Measurements from ENCODE around the gene RC3H2.

RC3H2 gene, protein sequence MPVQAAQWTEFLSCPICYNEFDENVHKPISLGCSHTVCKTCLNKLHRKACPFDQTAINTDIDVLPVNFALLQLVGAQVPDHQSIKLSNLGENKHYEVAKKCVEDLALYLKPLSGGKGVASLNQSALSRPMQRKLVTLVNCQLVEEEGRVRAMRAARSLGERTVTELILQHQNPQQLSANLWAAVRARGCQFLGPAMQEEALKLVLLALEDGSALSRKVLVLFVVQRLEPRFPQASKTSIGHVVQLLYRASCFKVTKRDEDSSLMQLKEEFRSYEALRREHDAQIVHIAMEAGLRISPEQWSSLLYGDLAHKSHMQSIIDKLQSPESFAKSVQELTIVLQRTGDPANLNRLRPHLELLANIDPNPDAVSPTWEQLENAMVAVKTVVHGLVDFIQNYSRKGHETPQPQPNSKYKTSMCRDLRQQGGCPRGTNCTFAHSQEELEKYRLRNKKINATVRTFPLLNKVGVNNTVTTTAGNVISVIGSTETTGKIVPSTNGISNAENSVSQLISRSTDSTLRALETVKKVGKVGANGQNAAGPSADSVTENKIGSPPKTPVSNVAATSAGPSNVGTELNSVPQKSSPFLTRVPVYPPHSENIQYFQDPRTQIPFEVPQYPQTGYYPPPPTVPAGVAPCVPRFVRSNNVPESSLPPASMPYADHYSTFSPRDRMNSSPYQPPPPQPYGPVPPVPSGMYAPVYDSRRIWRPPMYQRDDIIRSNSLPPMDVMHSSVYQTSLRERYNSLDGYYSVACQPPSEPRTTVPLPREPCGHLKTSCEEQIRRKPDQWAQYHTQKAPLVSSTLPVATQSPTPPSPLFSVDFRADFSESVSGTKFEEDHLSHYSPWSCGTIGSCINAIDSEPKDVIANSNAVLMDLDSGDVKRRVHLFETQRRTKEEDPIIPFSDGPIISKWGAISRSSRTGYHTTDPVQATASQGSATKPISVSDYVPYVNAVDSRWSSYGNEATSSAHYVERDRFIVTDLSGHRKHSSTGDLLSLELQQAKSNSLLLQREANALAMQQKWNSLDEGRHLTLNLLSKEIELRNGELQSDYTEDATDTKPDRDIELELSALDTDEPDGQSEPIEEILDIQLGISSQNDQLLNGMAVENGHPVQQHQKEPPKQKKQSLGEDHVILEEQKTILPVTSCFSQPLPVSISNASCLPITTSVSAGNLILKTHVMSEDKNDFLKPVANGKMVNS

DNA sequence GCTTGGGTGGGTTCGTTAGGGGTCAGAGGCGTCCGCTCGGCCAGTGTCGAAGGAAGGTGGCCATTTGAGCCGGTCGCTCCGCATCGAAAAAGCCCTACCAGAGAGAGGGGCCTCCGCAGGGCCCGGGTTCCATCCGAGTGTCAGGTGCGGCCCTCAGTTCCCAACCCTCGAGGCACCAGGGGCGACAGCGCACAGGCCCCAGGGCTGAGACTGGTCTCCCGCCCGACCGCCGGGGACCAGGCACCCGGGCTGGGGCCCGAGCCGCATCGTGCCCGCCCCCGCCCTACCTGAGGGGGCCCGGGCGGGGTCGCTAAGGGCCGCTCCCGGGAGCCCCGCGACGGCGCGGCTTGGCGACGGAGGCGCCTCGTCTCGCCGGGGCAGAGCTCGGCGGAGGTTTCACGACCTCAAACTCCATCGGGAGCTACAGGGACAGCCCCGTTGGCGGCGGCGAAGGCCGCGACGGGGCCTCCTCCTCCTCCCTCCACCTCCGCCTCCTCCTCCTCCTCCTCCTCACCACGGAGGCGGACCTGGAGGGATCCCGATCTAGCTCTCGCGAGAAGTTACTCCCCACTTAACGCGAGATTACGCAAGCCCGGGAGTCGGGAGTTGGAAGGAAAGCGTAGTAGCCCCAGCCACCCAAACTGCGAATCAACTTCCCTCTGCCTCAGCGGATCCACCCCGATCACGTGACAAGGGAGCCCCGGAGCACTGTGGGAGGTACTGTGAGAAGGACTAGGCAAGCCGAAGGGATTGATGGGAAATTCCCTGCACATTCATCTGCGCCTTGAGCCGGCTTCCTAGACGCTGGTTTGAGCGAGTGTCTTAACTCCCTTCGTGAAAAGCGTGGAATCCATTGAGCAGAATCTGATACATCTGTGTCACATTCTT is at the start of gene RC3H2:
TSS of gene RC3H2 (minus strand) at position 537 of the 888 bp plus-strand sequence. CDS start 7,850 bp downstream, outside the sequence.
- intact Hi-C loops (cut with DNase I) = loop anchor here (10.0 kb wide), 3 partner anchors 90 to 810 kb away; partner anchors contain the start of genes CRB2 and TTLL11
- DNase-seq = peak; percentile 98 to 100 (median 100)

DNA sequence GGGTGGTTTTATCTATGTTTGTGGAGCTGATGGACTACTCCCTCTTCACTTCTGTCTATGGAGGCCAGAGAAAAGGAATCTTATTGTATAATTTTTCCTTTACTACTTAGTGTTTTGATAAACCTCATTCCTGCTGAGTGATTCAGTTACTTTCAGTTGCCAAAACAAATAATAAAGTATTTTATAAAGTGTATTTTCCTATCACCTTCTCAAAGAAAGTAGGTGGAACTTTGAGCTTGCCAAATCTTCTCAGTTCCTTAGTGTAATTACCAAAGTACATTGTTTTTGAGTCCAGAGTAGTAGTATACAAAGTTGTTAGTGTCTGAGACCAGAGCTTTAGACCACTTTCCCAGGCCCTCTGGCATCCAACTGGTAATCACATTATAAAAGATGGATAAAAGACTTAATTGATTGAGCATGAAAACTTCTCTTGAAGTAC is 49.1 kb upstream of the RC3H2 start:
- no peak for DNase-seq
- intact Hi-C loops (cut with DNase I) = no loop called here

DNA sequence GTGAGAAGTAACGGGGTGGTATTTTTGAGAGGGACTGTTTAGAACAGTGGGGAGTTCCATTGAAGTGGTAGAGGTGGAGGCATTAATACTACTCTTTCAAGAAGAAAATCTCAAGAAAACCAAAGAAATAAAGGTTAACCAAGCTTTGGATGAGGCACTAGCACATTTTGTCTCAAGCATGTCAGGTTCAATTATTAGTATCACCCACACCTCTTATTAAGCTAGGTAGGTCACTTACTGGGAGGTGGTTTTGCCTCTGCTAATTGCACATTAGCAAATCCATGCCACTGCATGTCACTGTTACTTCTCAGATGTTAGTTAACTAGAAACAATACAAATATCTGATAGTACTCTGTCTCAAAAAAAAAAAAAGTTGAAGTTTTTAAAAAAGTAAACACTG is 45.9 kb upstream of the RC3H2 start:
- no peak for DNase-seq
- intact Hi-C loops (cut with DNase I) = no loop called here

DNA sequence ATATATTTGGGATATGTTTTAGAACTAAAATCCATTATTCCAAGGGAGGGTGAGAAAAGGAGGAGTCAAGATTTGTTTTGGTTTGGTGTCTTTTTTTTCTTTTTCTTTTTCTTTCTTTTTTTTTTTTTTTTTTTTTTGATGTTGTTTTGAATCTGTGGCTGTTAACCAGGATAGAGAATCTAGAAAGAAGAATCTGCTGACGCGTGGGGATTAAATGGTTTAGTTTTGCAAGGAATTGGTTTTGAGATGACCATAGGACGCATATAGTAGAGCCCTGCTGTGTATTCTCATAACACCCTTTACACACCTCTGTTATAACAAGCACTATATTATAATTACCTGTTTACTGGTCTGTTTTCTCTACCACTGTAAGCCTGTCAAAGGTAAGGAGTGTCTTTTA is 45.1 kb upstream of the RC3H2 start:
- intact Hi-C loops (cut with DNase I) = no loop called here

DNA sequence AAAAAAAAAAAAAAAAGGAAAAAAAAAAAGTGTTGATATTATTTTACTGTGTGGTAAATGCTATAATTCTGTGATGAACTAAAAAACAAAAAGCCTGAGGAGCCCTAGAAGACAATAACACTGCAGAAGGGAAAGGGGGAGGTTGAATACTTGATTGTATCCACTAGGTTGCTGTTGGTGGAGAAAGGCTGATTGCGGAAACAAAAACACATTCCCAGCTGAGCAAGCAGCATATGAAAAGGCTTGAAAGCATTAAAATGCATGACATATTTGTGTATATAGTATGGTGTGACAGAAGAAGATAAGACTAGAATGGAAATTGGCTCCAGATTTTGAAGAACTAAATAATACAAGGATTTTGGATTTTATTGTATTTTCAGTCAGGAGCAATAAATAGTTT is 44.5 kb upstream of the RC3H2 start:
- DNase-seq = no peak
- intact Hi-C loops (cut with DNase I) = no loop called here

More for the DNA sequence above, 45.1 kb upstream of the RC3H2 start:
- DNase-seq = no peak

DNA sequence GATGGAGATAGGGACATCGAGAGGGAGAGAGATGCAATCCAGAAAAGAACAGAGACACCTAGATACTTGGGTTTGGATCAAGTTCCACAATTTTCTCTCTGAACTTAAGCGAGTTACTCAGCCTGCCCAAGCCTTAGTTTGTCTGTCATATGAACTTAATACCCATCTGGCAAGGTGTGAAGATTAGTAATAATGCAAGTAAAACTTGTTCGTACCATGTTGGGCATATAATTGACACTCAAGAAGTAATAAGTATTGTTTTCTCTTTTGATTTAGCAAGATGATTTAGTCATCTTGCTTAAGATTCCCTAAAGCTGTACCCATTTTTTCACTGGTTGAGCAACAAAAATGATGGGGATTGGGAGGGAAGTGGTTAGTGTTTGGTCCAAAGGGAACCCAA is 43.2 kb upstream of the RC3H2 start:
- DNase-seq = no peak
- intact Hi-C loops (cut with DNase I) = no loop called here

DNA sequence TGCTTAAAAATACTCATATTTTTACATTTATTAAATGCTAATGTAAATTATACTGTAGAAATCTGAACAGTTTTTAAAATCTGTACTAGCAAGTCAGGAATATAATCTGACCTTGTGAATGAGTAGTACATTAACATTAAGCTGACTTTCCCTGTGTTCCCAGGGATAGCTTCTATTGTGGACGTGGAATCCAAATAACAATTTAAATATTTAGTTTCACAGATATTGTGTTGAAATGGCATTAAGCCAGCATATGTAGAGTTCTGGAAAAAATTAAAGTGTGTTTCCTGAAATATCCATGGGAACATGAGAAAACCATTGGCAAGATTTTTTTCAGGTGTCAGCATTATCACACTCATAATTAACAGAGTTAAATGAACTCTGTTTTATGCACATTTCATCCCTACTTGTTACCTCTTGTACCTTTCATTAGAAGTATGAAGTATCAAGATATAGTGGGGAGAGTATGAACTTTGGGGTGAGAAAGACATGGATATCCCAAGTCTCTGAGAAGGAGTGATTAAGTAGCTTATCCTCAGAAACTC is 41.4 kb upstream of the RC3H2 start:
- intact Hi-C loops (cut with DNase I) = no loop called here
- DNase-seq = no peak

DNA sequence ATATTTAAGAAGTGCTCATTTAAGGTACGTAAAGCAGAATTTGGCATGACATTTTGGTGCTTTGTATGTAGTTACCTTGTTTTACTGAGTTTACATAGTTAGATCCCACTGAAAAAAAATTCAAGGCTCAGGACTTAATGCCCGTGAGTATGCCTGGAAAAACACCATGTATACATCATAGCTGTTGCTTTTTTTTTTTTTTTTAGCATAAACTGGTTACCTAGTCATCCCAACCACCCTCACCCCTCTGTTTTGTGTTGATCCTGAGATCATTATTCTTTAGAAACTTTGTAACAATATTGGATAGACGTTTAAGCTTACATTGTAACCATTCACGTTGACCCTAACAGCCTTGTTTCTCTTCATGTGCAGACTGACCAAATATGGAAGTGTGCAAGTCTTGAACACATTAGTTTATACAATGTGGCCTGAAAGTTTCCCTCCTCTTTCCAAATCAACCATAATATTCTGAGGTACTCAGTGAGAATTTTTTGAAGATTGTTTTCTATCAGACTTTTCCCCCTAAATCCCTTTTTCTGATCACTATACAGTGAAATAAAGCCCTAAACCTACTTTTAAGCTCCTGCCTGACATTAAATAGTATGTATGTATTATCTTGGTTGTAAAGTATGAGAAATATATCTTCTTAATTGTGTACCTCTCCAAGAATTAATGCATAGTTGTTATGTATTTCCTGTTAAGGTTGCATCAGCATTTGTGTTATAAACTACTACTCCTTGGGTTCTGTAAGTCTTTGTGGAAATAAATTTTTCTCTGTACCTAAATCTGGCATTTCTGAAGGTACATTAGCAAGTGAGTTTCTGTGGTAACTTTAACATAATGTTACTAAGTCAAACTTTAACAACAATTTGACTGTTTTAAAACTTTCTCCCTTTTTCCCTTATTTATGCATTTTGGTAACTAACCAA is 40.1 kb upstream of the RC3H2 start:
- DNase-seq = no peak
- intact Hi-C loops (cut with DNase I) = no loop called here

DNA sequence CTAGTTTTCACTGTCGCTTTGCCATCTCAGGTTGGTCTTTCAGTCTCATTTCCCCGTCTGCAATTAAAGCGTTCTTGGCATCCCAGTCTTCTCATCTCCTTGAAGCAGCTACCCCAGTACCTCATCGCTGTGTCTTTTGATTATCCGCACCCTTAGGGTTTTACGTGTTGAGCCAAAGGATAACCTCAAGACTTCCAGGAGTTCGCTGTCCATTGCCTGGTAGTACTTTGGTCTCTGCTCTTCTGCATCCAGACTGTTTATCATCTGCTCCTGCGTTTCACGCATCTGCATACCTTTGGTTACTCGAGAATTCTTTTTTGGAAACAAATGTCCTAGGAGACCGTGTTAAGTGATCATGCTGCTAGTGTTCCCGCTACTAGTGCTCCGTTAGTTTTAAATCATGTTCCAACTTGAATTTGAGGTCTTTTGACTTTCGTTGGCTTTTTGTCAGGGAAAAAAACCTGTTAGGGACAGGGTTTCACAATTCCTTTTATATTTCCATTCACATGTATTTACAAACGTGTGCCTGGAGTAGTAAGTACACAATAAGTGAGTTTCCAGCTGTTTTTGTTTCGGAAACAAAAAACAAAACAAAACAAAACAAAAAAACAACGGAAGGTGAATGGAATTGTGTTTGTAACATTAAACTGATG is 36.5 kb upstream of the RC3H2 start:
- DNase-seq = no peak
- intact Hi-C loops (cut with DNase I) = no loop called here

DNA sequence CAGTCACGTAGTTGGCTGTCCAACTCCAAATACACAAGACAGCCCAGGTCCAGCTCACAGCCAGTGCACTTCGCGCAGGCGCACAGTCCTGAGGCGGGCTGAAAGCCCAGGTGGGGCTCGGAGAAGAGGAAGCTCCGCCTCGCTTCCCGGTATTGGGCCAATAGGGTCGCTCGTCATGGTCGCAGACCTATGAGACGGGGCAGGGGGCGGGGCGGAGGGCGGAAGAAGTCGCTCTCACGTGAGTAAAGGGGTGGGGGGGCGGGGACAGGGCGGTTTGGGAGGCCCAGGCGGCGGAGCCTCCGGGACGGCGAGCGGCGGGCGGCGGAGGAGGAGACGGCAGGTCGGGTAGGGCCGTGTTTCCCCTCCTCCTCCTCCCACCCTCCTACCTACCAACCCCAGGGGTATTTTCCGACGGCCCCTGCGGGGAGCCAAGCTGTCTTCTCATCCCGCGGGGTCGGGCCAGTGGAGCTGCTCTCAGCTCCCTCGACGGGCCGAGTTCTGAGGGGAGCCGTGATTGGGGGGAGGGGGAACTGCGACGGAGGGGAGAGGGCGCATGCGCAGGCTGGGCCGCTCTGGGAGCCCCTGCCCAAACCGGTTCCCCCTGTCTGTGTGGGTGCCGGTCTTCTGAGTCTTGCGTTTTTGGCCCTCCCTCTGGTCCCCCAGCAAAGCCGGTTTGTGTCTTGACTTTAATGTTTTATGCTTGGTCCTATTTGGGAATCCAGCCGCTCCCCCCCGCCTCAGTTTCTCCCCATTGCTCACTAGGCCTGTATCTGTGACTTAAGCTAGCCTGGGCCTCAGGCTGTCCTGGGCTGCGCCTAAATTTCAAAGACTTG is 35.8 kb upstream of the RC3H2 start, which contains the start of gene RABGAP1:
TSS of gene RABGAP1 (plus strand) at position 272 of the 833 bp plus-strand sequence. CDS start 16,040 bp downstream, outside the sequence.
- intact Hi-C loops (cut with DNase I) = no loop called here
- DNase-seq = peak; percentile 98 to 100 (median 99)

DNA sequence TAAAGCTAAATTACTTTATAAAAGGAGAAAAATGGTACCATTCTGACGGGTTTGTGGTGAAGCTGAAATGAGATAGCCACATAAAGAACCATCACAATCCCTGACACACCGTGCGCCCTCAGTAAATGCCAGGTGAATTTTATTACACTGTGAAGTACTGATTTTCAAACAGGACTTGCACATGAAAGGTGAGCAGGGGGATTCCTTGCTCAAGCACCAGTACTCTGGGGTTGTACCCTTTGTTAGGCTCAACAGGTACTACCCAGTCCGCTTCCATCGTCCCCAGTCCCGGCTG is 35.2 kb upstream of the RC3H2 start:
- intact Hi-C loops (cut with DNase I) = no loop called here
- DNase-seq = no peak

DNA sequence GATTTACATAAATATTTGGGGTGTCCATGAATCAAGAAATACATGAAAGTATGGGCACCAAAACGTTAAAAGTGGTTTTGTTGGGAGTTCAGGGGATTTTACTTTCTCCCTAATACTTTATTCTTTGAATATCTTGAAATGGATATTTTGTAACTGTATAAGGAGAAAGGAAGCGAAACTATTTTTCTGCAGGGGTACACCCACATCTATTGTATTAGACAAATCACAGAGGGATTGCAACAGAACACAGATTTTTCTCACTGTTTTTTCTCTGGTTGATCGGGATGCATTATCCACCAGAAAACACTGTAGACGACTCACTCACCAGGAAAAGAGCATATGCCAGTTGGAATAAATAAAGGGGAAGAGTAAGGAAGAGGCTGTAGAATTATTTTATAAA is 34.4 kb upstream of the RC3H2 start:
- intact Hi-C loops (cut with DNase I) = no loop called here
- no peak for DNase-seq

DNA sequence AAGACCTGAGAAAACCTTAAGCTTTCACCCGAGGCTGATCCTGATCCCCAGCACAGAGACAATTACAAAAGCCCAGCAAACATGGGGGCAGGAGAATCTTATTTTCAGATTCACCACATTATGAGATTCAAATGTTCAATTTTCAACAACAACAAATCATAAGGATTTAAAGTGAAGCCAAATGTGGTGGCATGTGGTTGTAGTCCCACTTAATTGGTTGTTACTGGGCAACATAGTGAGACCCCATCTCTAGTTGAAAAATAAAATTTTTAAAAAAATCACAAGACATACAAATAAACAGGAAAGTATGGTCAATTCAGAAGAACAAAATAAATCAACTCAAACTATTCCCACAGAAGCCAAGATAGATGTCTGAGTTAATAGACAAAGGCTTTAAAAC is 31.7 kb upstream of the RC3H2 start:
- intact Hi-C loops (cut with DNase I) = no loop called here
- no peak for DNase-seq

DNA sequence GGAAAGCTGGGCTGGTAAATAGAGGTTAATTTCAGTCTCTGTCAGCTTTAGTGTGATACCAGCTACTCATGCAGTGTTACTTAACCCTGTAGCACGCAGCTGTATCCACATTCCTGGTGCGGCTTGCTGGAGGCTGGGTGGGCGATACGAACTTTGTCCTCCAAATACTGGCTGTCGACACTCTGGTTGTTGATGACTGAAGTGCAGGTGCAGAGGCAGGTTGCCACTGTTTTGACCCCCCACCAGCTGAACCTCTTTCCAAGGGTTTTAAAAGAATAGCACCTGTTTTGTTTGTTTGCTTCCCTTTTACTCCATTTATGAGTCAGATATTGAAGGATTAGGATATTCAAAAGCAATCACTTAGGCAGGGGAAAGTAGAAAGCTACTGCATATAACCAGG is 31.3 kb upstream of the RC3H2 start:
- intact Hi-C loops (cut with DNase I) = no loop called here
- DNase-seq = no peak

DNA sequence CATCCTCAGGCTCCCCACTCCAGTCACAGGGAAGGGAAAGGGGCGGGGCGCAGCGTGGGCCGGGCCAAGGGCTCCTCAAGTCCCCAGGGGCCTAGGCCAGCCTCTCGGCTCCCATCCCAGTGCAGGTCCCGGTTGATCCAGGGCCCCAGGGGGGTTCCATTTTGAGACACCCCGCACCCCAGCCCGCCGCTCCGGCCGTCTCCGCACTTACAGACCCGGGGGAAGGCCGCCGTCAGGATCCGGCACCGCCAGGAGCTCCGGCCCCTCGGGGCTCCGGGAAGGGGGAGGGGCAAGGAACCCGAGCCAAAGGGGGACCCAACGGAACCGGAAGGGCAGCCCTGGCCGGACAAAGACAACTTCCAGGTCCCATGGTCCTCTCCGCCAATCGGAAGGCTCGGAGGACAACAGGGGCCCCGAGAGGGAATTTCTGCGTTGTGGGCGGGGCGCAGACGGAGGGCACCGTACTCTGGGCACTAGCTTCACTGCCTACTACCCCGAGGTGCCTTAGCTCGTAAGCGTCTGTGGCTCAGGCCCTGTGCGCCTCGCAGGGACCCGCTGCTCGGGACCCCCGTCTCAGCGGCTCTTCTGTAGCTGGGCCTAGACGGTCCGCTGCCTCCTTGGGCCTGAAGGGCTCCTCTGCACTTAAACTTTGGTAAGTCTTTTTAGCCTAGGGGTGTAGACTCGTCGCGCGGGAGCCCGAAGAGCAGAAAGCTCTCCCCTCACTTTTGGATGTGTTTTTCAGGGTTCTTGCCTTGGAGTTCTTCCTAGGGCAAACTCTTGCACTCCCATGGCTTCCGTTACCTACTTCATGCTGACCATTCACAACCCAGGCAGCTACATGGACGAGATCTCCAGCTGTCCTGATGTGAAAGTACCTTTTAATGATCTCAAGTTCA is 26.3 kb upstream of the RC3H2 start, which contains the start of gene ZBTB26:
TSS of gene ZBTB26 (minus strand) at position 287 of the 896 bp plus-strand sequence. CDS start 11,578 bp downstream, outside the sequence.
- DNase-seq = peak; percentile 93 to 99 (median 96)
- intact Hi-C loops (cut with DNase I) = loop anchor here (2.0 kb wide), 1 partner anchor 21 kb away; no protein-coding TSS in a partner anchor

Data from posterior cingulate gyrus (tissue), 11 donors.